ENCODE measurements around the gene ILDR1. TPM values are rescaled to one million over a fixed set of nuclear protein-coding genes. Genes with fewer than 3 reads are reported as not detected.

ILDR1 gene
- total and polyA plus RNA-seq, 2 experiments from 2014 or later, result 1.5 to 1.8 TPM

DNA sequence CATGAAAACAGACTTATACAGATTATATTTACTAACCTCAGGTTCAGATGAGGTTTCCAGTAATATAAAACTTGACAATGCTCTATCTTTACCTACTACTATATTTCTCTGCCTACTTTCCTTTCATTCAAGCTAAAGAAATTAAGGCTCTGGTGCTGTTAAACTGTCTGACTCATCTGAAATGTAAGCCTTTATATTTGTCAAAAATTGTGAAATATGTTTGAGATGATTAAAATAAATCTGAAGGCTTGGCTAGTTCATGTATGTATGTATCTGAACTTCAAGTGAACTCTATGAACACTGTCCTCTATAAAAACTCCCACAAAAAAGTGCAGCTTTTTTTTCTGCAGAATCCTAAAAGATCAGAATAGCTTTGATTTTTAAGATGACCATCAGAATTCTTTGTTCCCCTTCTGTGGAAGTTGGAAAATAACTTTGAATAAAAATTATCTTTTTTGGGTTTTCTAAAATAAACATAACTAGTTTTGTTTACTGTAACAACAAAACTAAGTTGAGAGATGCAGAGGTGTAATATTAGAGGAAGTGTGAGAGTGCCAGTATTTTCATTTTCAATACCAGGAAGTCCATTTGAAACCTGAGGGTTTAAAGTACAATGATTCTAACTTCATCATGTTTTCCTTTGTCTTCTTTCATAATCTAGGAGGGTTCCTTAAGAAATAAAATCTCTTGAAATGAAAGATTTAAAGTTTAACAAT is 42.2 kb downstream of the ILDR1 start:
- Histone ChIP-seq H3K4me3 (no peak overlapping the region), H4K20me1 (ENCODE audit: insufficient read depth, poor library complexity, severe bottlenecking) (no peaks in the 10 kb centered on the region), H3K4me2 (no peak overlapping the region), H3K9me2 (replicated peaks; ENCODE audit: insufficient read depth) (no peaks in the 10 kb centered on the region), H2AFZ (no peak overlapping the region), H3K27ac (no peak overlapping the region), H3K4me1 (ENCODE audit: insufficient read depth) (no peaks in the 10 kb centered on the region), H3K36me3 (replicated peaks; ENCODE audit: insufficient read depth, low read depth) (no peaks in the 10 kb centered on the region), H3K79me2 (no peaks in the 10 kb centered on the region), H3K9me3 (ENCODE audit: low read depth) (peaks cover 5% of the 10 kb centered on the region), H3K27me3 (no peaks in the 10 kb centered on the region)
- no peak for DNase-seq (ENCODE audit: low spot score)
- TF ChIP-seq, protein P1, sequence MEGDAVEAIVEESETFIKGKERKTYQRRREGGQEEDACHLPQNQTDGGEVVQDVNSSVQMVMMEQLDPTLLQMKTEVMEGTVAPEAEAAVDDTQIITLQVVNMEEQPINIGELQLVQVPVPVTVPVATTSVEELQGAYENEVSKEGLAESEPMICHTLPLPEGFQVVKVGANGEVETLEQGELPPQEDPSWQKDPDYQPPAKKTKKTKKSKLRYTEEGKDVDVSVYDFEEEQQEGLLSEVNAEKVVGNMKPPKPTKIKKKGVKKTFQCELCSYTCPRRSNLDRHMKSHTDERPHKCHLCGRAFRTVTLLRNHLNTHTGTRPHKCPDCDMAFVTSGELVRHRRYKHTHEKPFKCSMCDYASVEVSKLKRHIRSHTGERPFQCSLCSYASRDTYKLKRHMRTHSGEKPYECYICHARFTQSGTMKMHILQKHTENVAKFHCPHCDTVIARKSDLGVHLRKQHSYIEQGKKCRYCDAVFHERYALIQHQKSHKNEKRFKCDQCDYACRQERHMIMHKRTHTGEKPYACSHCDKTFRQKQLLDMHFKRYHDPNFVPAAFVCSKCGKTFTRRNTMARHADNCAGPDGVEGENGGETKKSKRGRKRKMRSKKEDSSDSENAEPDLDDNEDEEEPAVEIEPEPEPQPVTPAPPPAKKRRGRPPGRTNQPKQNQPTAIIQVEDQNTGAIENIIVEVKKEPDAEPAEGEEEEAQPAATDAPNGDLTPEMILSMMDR (IDR thresholded peaks at IDR 0.05; ENCODE audit: poor library complexity), result no peak

- no peak overlapping the region for H3K4me2 ChIP-seq
- no peak overlapping the region for H3K27ac ChIP-seq
- H3K36me3 ChIP-seq (replicated peaks; ENCODE audit: insufficient read depth, low read depth), result no peaks in the 10 kb centered on the region
- no peaks in the 10 kb centered on the region for H4K20me1 ChIP-seq (ENCODE audit: insufficient read depth, poor library complexity, severe bottlenecking)
- H3K4me1 ChIP-seq (ENCODE audit: insufficient read depth), result no peaks in the 10 kb centered on the region
- no peak overlapping the region for H3K4me3 ChIP-seq
- WGBS (ENCODE audit: low lambda C conversion rate, missing lambda C conversion rate), result 80% methylated on average over 2 of the region's 2 CpGs
- TF ChIP-seq, protein P1 (IDR thresholded peaks at IDR 0.05; ENCODE audit: poor library complexity), result no peak
- TF ChIP-seq EZH2phosphoT487 (IDR thresholded peaks at IDR 0.05; ENCODE audit: low read depth, severe bottlenecking, unreplicated experiment), result no peak
- no peak for TF ChIP-seq EZH2 (IDR thresholded peaks at IDR 0.05; ENCODE audit: borderline replicate concordance)
- DNase-seq (ENCODE audit: low spot score), result no peak
- no peaks in the 10 kb centered on the region for H3K27me3 ChIP-seq
- peaks cover 5% of the 10 kb centered on the region for H3K9me3 ChIP-seq (ENCODE audit: low read depth)
- H3K9me2 ChIP-seq (replicated peaks; ENCODE audit: insufficient read depth), result no peaks in the 10 kb centered on the region
- H2AFZ ChIP-seq, result no peak overlapping the region
- H3K79me2 ChIP-seq, result no peaks in the 10 kb centered on the region
These were observed 42.8 kb downstream of the ILDR1 start for GRCh38 chr3:121979246-121979645.

DNA sequence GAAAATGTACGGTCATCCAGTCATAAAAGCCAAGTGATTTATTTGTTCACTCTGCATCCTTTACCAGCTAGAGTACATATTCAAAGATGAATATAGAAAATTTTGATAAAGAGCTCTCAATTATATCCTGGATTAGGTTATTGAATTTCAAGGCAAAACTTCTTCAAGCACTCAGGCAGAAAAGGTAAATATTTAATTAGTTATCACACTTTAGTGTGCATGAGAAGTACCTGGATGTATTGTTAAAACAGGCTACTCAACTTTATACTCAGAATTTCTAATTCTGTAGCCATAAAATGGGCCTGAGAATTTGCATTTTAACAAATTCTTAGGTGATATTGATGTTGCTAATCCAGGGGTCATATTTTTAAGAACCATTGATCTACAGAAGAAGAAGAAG is 45.3 kb downstream of the ILDR1 start:
- Histone ChIP-seq H3K4me2 (no peak overlapping the region), H3K27ac (no peak overlapping the region), H3K79me2 (no peaks in the 10 kb centered on the region), H3K4me1 (ENCODE audit: insufficient read depth) (no peaks in the 10 kb centered on the region), H3K4me3 (no peak overlapping the region), H3K9me2 (replicated peaks; ENCODE audit: insufficient read depth) (no peaks in the 10 kb centered on the region), H3K9me3 (ENCODE audit: low read depth) (no peaks in the 10 kb centered on the region), H3K27me3 (no peaks in the 10 kb centered on the region), H2AFZ (no peak overlapping the region), H3K36me3 (replicated peaks; ENCODE audit: insufficient read depth, low read depth) (no peaks in the 10 kb centered on the region), H4K20me1 (ENCODE audit: insufficient read depth, poor library complexity, severe bottlenecking) (no peaks in the 10 kb centered on the region)
- 93% methylated on average over 1 of the region's 1 CpG for WGBS (ENCODE audit: low lambda C conversion rate, missing lambda C conversion rate)
- TF ChIP-seq EZH2phosphoT487 (IDR thresholded peaks at IDR 0.05; ENCODE audit: low read depth, severe bottlenecking, unreplicated experiment), result no peak
- TF ChIP-seq, protein P1 (IDR thresholded peaks at IDR 0.05; ENCODE audit: poor library complexity), result no peak
- TF ChIP-seq EZH2 (IDR thresholded peaks at IDR 0.05; ENCODE audit: borderline replicate concordance), result no peak
- DNase-seq (ENCODE audit: low spot score), result no peak
